ENCODE measurements around the gene SARDH. TPM values are rescaled to one million over a fixed set of nuclear protein-coding genes. Genes with fewer than 3 reads are reported as not detected.

The SARDH gene
- total and polyA plus RNA-seq, 2 of the 8 experiments (the other 6 are each of a cell fraction or from before 2014, with no cell fraction given) = 6.4 to 7.4 TPM

- Histone ChIP-seq H2BK5ac (ENCODE audit: low read depth, low read length) (no peak overlapping the region), H2BK15ac (ENCODE audit: low read length) (no peak overlapping the region), H3K27me3 (replicated peaks in 1 of 4; ENCODE audit: control insufficient read depth in 3 of 4, extremely low read depth in 1 of 4, insufficient read depth in 3 of 4, low read length in 3 of 4) (peaks cover 0 to 11% (median 10%) of the 10 kb centered on the region in 4 experiments; a peak in 3 of 7 replicates), H3K56ac (replicated peaks; ENCODE audit: insufficient read length, low read depth, low read length) (no peak overlapping the region), H3K79me2 (ENCODE audit: control insufficient read depth in 1 of 2, insufficient read depth in 2 of 2, low read length in 2 of 2) (no peaks in the 10 kb centered on the region), H3K4me3 (ENCODE audit: extremely low read depth in 1 of 4, insufficient read depth in 2 of 4, low read depth in 3 of 4, low read length in 4 of 4) (no peak overlapping the region), H2BK20ac (ENCODE audit: low read length) (no peak overlapping the region), H4K20me1 (replicated peaks in 1 of 2; ENCODE audit: control insufficient read depth in 1 of 2, insufficient read depth in 2 of 2, low read length in 2 of 2) (no peaks in the 10 kb centered on the region), H4K91ac (replicated peaks; ENCODE audit: insufficient read length, low read length) (no peak overlapping the region), H3K4me2 (ENCODE audit: insufficient read depth in 1 of 2, low read depth in 2 of 2, low read length in 2 of 2) (no peak overlapping the region), H2AFZ (ENCODE audit: low read length) (no peak overlapping the region), H3K4ac (replicated peaks; ENCODE audit: insufficient read length, low read depth, low read length) (no peak overlapping the region), H3K79me1 (ENCODE audit: low read depth, low read length) (no peaks in the 10 kb centered on the region), H4K8ac (ENCODE audit: extremely low read depth, insufficient read depth, low read length) (no peak overlapping the region), H2BK120ac (replicated peaks; ENCODE audit: low read depth, low read length) (no peak overlapping the region), H2BK12ac (ENCODE audit: low read depth, low read length) (no peak overlapping the region), H3K23ac (ENCODE audit: insufficient read length) (no peak overlapping the region), H3K4me1 (replicated peaks in 1 of 4; ENCODE audit: control insufficient read depth in 3 of 4, insufficient read depth in 4 of 4, low read length in 3 of 4) (peaks cover 0 to 15% (median 8%) of the 10 kb centered on the region in 4 experiments; a peak in 5 of 7 replicates), H3K9me3 (ENCODE audit: insufficient read depth in 2 of 2, low read depth in 1 of 2, low read length in 1 of 2) (no peaks in the 10 kb centered on the region), H3K9ac (replicated peaks in 1 of 4; ENCODE audit: extremely low read depth in 1 of 4, low read depth in 3 of 4, low read length in 3 of 4) (no peak overlapping the region), H3K18ac (ENCODE audit: extremely low read depth, low read length) (no peak overlapping the region), H3K27ac (ENCODE audit: low read depth, low read length) (no peak overlapping the region), H3K23me2 (ENCODE audit: low read depth, low read length) (peaks cover 3% of the 10 kb centered on the region; the same call in 1 of the 2 replicates), H2AK5ac (ENCODE audit: low read depth, low read length) (no peak overlapping the region), H4K5ac (ENCODE audit: insufficient read length, low read depth, low read length) (no peak overlapping the region), H3K14ac (ENCODE audit: insufficient read length) (no peak overlapping the region), H3K36me3 (ENCODE audit: control insufficient read depth in 2 of 4, insufficient read depth in 4 of 4, low read length in 3 of 4) (no peaks in the 10 kb centered on the region)
- CTCF ChIA-PET (ENCODE audit: partially characterized antibody) = interaction anchor here (0.6 to 3.3 kb wide), 11 partner anchors 8 to 251 kb away, joined by 3 to 14 read pairs (median 3); partner anchors contain the start of gene DBH
- DNase-seq (ENCODE audit: low read depth in 1 of 2, low spot score in 2 of 2) = no peak
- FAIRE-seq = no peak
- POLR2A ChIA-PET (ENCODE audit: partially characterized antibody) = interaction anchor here (0.5 to 2.4 kb wide), 4 partner anchors 11 to 178 kb away, joined by 3 to 7 read pairs (median 5); no protein-coding TSS in a partner anchor
- 82% methylated on average over 38 of the region's 38 CpGs; no CpG with 5 or more reads in 1 of the 2 experiments for WGBS, 2 experiments (ENCODE audit: extremely low coverage in 1 of 2, insufficient coverage in 1 of 2, insufficient read length in 1 of 2, insufficient replicate concordance in 2 of 2, low coverage in 1 of 2, low lambda C conversion rate in 2 of 2, missing lambda C conversion rate in 1 of 2)
- no peak for TF ChIP-seq POU5F1 (IDR thresholded peaks at IDR 0.05; ENCODE audit: low read depth, low read length)
- no peak for TF ChIP-seq CHD1 (IDR thresholded peaks at IDR 0.05; ENCODE audit: low read depth, low read length)
- no peak for TF ChIP-seq SIN3A (conservative IDR thresholded peaks at IDR 0.05 in 1 of 2, IDR thresholded peaks at IDR 0.05 in 1 of 2; ENCODE audit: low read depth in 1 of 2, low read length in 2 of 2)
- no peak for TF ChIP-seq SIX5 (IDR thresholded peaks at IDR 0.05; ENCODE audit: low read depth, low read length)
- TF ChIP-seq KDM5A (IDR thresholded peaks at IDR 0.05; ENCODE audit: low read length) = no peak
- no peak for TF ChIP-seq YY1 (IDR thresholded peaks at IDR 0.05; ENCODE audit: low read depth, low read length)
- no peak for TF ChIP-seq CEBPB (IDR thresholded peaks at IDR 0.05; ENCODE audit: low read depth, low read length)
- no peak for TF ChIP-seq MAX (IDR thresholded peaks at IDR 0.05)
- TF ChIP-seq SAP30 (IDR thresholded peaks at IDR 0.05; ENCODE audit: insufficient read depth, insufficient replicate concordance, low read length) = no peak
- no peak for TF ChIP-seq TEAD4 (IDR thresholded peaks at IDR 0.05; ENCODE audit: low read depth, low read length)
- no peak for TF ChIP-seq E2F6 (IDR thresholded peaks at IDR 0.05)
Observed at GRCh38 chr9:133654736-133655657, 83.2 kb downstream of the SARDH start.
